H9 (cell line): ENCODE measurements around the gene LILRB1. TPM values are rescaled to one million over a fixed set of nuclear protein-coding genes. Genes with fewer than 3 reads are reported as not detected.

Experiments
- DNase-seq: peaks from one replicate; pipeline ENCODE4 v3.0.0-alpha.2; 2017
- H2AFZ ChIP-seq: one replicate; pipeline ENCODE4 v1.6.1; 2013; ENCODE audit warnings: mild to moderate bottlenecking, low read length, control low read depth, moderate library complexity
- H2AK5ac ChIP-seq: 2 replicates; pipeline ENCODE4 v1.6.1; 2013; ENCODE audit warnings: low read length, control low read depth, mixed read lengths; ENCODE audit not compliant: insufficient read length
- H2BK120ac ChIP-seq: one replicate; pipeline ENCODE4 v1.6.1; 2013; ENCODE audit warnings: low read depth, mild to moderate bottlenecking, low read length, control low read depth, inconsistent platforms; ENCODE audit not compliant: poor library complexity, severe bottlenecking
- H2BK12ac ChIP-seq: 2 replicates; pipeline ENCODE4 v1.6.1; 2013; ENCODE audit warnings: low read length, control low read depth, mixed read lengths, low read depth; ENCODE audit not compliant: insufficient read length
- H2BK15ac ChIP-seq: 2 replicates; pipeline ENCODE4 v1.6.1; 2013; ENCODE audit warnings: low read depth, low read length, control low read depth
- H2BK20ac ChIP-seq: one replicate; pipeline ENCODE4 v1.6.1; 2013; ENCODE audit warnings: low read depth, mild to moderate bottlenecking, low read length, control low read depth, inconsistent platforms; ENCODE audit not compliant: poor library complexity, severe bottlenecking
- H2BK5ac ChIP-seq: 2 replicates; pipeline ENCODE4 v1.6.1; 2013; ENCODE audit warnings: low read length, control low read depth, mixed read lengths; ENCODE audit not compliant: insufficient read length
- H3K14ac ChIP-seq: 2 replicates; pipeline ENCODE4 v1.6.1; 2013; ENCODE audit warnings: low read length, control low read depth; ENCODE audit not compliant: insufficient read depth
- H3K18ac ChIP-seq: 2 replicates; pipeline ENCODE4 v1.6.1; 2013; ENCODE audit warnings: low read depth, mild to moderate bottlenecking, mixed read lengths, low read length, control low read depth; ENCODE audit not compliant: insufficient read length
- H3K23ac ChIP-seq: 2 replicates; pipeline ENCODE4 v1.6.1; 2013; ENCODE audit warnings: low read length, control low read depth, mixed read lengths, low read depth; ENCODE audit not compliant: insufficient read length
- H3K23me2 ChIP-seq: 2 replicates; pipeline ENCODE4 v1.6.1; 2013; ENCODE audit warnings: low read depth, mild to moderate bottlenecking, mixed read lengths, low read length, control low read depth; ENCODE audit not compliant: insufficient read length, poor library complexity, severe bottlenecking
- H3K27ac ChIP-seq: 2 replicates; pipeline ENCODE4 v1.5.1; 2013; ENCODE audit warnings: low read length, control low read depth, mixed read lengths, low read depth; ENCODE audit not compliant: insufficient read length
- H3K27me3 ChIP-seq: 2 replicates; pipeline ENCODE4 v1.6.1; 2013; ENCODE audit warnings: low read length, control low read depth, inconsistent platforms; ENCODE audit not compliant: insufficient read depth
- H3K4ac ChIP-seq: 2 replicates; pipeline ENCODE4 v1.6.1; 2013; ENCODE audit warnings: low read depth, mild to moderate bottlenecking, control low read depth, inconsistent platforms, low read length, moderate library complexity
- H3K4me1 ChIP-seq: 2 replicates; pipeline ENCODE4 v1.6.1; 2013; ENCODE audit warnings: low read length, control low read depth, inconsistent platforms; ENCODE audit not compliant: insufficient read depth
- H3K4me2 ChIP-seq: 2 replicates; pipeline ENCODE4 v1.6.1; 2013; ENCODE audit warnings: low read length, control low read depth, mixed read lengths; ENCODE audit not compliant: insufficient read length, insufficient read depth
- H3K56ac ChIP-seq: 2 replicates; pipeline ENCODE4 v1.6.1; 2013; ENCODE audit warnings: low read depth, mild to moderate bottlenecking, mixed read lengths, low read length, control low read depth; ENCODE audit not compliant: insufficient read length
- H3K79me1 ChIP-seq: 2 replicates; pipeline ENCODE4 v1.6.1; 2013; ENCODE audit warnings: low read depth, mild to moderate bottlenecking, moderate library complexity, low read length, control low read depth, inconsistent platforms; ENCODE audit not compliant: insufficient read depth, poor library complexity, severe bottlenecking
- H3K79me2 ChIP-seq: 2 replicates; pipeline ENCODE4 v1.6.1; 2013; ENCODE audit warnings: low read length, control low read depth, inconsistent platforms; ENCODE audit not compliant: insufficient read depth
- H3K9ac ChIP-seq: 2 replicates; pipeline ENCODE4 v1.6.1; 2013; ENCODE audit warnings: low read length, control low read depth, mixed read lengths; ENCODE audit not compliant: insufficient read length; ENCODE audit errors: extremely low read depth
- H3K9me3 ChIP-seq: one replicate; pipeline ENCODE4 v1.6.1; 2013; ENCODE audit warnings: low read depth, low read length, inconsistent platforms; ENCODE audit not compliant: control insufficient read depth
- H3T11ph ChIP-seq: one replicate; pipeline ENCODE4 v1.6.1; 2013; ENCODE audit warnings: mild to moderate bottlenecking, low read length, control low read depth, inconsistent platforms
- H4K20me1 ChIP-seq: one replicate; pipeline ENCODE4 v1.6.1; 2013; ENCODE audit not compliant: control insufficient read depth, insufficient read length, insufficient read depth
- H4K5ac ChIP-seq: 2 replicates; pipeline ENCODE4 v1.6.1; 2013; ENCODE audit warnings: low read depth, mild to moderate bottlenecking, mixed read lengths, low read length, control low read depth; ENCODE audit not compliant: insufficient read length
- H4K8ac ChIP-seq: replicated peaks from 2 replicates; pipeline ENCODE4 v1.6.1; 2013; ENCODE audit warnings: low read length, control low read depth, mixed read lengths, low read depth; ENCODE audit not compliant: insufficient read length
- H4K91ac ChIP-seq: 2 replicates; pipeline ENCODE4 v1.6.1; 2013; ENCODE audit warnings: low read depth, mild to moderate bottlenecking, moderate library complexity, mixed read lengths, low read length, control low read depth; ENCODE audit not compliant: insufficient read length
- H3K27ac Mint-ChIP-seq, 3 experiments: 2 replicates in 2 of 3; 3 replicates in 1 of 3; pipeline ENCODE4 v1.8.0; 2020 to 2021; ENCODE audit warnings: mixed read lengths in 3 of 3, mild to moderate bottlenecking in 1 of 3, moderate library complexity in 1 of 3
- H3K27me3 Mint-ChIP-seq: 2 replicates; pipeline ENCODE4 v1.8.0; 2021; ENCODE audit warnings: low read depth, mild to moderate bottlenecking, moderate library complexity, mixed read lengths
- H3K36me3 Mint-ChIP-seq, 3 experiments: 2 replicates in 2 of 3; 3 replicates in 1 of 3; pipeline ENCODE4 v1.8.0; 2020 to 2021; ENCODE audit warnings: low read depth in 3 of 3, mixed read lengths in 3 of 3; ENCODE audit not compliant: insufficient read depth in 1 of 3
- H3K4me1 Mint-ChIP-seq, 2 experiments: 2 replicates each; pipeline ENCODE4 v1.8.0; 2020; ENCODE audit warnings: mixed read lengths in 2 of 2
- H3K4me3 Mint-ChIP-seq, 2 experiments: 2 replicates in 1 of 2; 3 replicates in 1 of 2; pipeline ENCODE4 v1.8.0; 2020 to 2021; ENCODE audit warnings: mild to moderate bottlenecking in 2 of 2, mixed read lengths in 2 of 2, moderate library complexity in 1 of 2
- H3K9me3 Mint-ChIP-seq, 2 experiments: 2 replicates in 1 of 2; 3 replicates in 1 of 2; pipeline ENCODE4 v1.8.0; 2020; ENCODE audit warnings: mild to moderate bottlenecking in 2 of 2, mixed read lengths in 2 of 2, moderate library complexity in 1 of 2
- WGBS: extraction: QIAGEN DNeasy Blood & Tissue Kit; methylation state at CpG from one replicate; pipeline ENCODE4 v1.1.7; 2013; ENCODE audit warnings: missing lambda C conversion rate, low lambda C conversion rate, mixed read lengths; ENCODE audit not compliant: insufficient read length; ENCODE audit errors: extremely low coverage; 5-methylcytosine and 5-hydroxymethylcytosine counted together
- total RNA-seq: library from RNA; stranded (reverse); gene quantifications from 2 replicates; pipeline ENCODE4 v1.2.1, GENCODE V29; 2021
- TF ChIP-seq, protein P1 (sequence below): fragments of 200-600 bp; sonication (generic); conservative IDR thresholded peaks from 3 replicates; pipeline ENCODE4 v1.8.0; 2021; ENCODE audit warnings: antibody characterized with exemption, mild to moderate bottlenecking

LILRB1 gene
- total RNA-seq, 1 experiment from 2014 or later: not detected

DNA sequence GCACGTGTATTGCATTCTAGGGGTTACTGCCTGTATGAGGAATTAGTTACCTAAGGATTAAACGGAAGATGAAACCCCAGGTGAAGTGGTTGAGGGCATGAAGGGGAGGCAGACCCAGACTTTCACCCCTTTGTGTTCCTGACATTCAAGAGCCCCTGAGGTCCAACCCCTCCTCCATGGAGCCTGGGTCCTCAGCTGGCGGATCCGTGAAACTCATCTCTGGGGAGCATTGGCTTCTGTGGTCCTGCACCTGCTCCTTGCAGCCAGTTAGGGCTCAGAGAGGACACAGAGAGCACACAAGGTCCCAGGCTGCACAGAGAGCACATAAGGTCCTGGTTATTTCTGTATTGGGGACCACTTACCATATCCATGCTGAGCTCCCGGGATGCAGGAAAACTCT lies 43.9 kb upstream of the LILRB1 start:
- no CpG with 5 or more reads among the region's 5 CpGs for WGBS
- Mint-ChIP-seq H3K9me3 (peaks cover 98 to 99% of the 10 kb centered on the region in 2 experiments), H3K4me1 (no peaks in the 10 kb centered on the region), H3K27me3 (peaks cover 2% of the 10 kb centered on the region), H3K4me3 (no peak overlapping the region; a peak in 1 of 5 replicates), H3K36me3 (peaks cover 9 to 49% (median 12%) of the 10 kb centered on the region in 3 experiments; a peak in 6 of 7 replicates), H3K27ac (no peak overlapping the region)
- Histone ChIP-seq H4K8ac (no peak overlapping the region), H2AFZ (no peak overlapping the region), H3K79me1 (no peaks in the 10 kb centered on the region), H4K5ac (no peak overlapping the region), H3K18ac (no peak overlapping the region), H3K27me3 (no peaks in the 10 kb centered on the region), H2BK12ac (no peak overlapping the region), H2BK120ac (no peak overlapping the region), H3K9me3 (peaks cover 58% of the 10 kb centered on the region), H2BK20ac (no peak overlapping the region), H3K4me2 (no peak overlapping the region), H3T11ph (no peak overlapping the region), H3K14ac (no peak overlapping the region), H2AK5ac (no peak overlapping the region), H3K9ac (no peak overlapping the region), H4K91ac (no peak overlapping the region), H2BK15ac (no peak overlapping the region), H3K4ac (no peak overlapping the region), H3K27ac (no peak overlapping the region), H4K20me1 (no peaks in the 10 kb centered on the region), H3K56ac (no peak overlapping the region), H3K23ac (no peak overlapping the region), H3K23me2 (no peaks in the 10 kb centered on the region), H2BK5ac (no peak overlapping the region), H3K4me1 (no peaks in the 10 kb centered on the region), H3K79me2 (no peaks in the 10 kb centered on the region)
- no peak for DNase-seq
- TF ChIP-seq, protein P1, sequence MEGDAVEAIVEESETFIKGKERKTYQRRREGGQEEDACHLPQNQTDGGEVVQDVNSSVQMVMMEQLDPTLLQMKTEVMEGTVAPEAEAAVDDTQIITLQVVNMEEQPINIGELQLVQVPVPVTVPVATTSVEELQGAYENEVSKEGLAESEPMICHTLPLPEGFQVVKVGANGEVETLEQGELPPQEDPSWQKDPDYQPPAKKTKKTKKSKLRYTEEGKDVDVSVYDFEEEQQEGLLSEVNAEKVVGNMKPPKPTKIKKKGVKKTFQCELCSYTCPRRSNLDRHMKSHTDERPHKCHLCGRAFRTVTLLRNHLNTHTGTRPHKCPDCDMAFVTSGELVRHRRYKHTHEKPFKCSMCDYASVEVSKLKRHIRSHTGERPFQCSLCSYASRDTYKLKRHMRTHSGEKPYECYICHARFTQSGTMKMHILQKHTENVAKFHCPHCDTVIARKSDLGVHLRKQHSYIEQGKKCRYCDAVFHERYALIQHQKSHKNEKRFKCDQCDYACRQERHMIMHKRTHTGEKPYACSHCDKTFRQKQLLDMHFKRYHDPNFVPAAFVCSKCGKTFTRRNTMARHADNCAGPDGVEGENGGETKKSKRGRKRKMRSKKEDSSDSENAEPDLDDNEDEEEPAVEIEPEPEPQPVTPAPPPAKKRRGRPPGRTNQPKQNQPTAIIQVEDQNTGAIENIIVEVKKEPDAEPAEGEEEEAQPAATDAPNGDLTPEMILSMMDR: no peak
